ENCODE measurements around the gene S1PR3. TPM values are rescaled to one million over a fixed set of nuclear protein-coding genes. Genes with fewer than 3 reads are reported as not detected.
A peak's percentile ranks its signal among the peaks of the same experiment; 100 is the strongest.
"Not testable (repeated sequence)": the region's sequence is repeated elsewhere in the genome, so short reads cannot be mapped to it uniquely, and the experiment has no call there.

The S1PR3 gene
- 42.9 and 50.9 TPM in 2 replicates for total RNA-seq (2021)
- Bru-seq, nascent RNA, result percentile 85 among the genes with signal in this experiment
- percentile 93 among the genes with signal in this experiment for BruChase-seq, experiment 1, labeled RNA remaining after a 2-hour chase
- percentile 87 among the genes with signal in this experiment for BruChase-seq, experiment 2, labeled RNA remaining after a 6-hour chase
- long read RNA-seq, full-length matches to known transcripts, result 66 of 67 reads
- long read RNA-seq, partial matches to known transcripts, result 0 of 67 reads
- long read RNA-seq, other reads (novel, unspliced or antisense), result 1 of 67 reads

DNA sequence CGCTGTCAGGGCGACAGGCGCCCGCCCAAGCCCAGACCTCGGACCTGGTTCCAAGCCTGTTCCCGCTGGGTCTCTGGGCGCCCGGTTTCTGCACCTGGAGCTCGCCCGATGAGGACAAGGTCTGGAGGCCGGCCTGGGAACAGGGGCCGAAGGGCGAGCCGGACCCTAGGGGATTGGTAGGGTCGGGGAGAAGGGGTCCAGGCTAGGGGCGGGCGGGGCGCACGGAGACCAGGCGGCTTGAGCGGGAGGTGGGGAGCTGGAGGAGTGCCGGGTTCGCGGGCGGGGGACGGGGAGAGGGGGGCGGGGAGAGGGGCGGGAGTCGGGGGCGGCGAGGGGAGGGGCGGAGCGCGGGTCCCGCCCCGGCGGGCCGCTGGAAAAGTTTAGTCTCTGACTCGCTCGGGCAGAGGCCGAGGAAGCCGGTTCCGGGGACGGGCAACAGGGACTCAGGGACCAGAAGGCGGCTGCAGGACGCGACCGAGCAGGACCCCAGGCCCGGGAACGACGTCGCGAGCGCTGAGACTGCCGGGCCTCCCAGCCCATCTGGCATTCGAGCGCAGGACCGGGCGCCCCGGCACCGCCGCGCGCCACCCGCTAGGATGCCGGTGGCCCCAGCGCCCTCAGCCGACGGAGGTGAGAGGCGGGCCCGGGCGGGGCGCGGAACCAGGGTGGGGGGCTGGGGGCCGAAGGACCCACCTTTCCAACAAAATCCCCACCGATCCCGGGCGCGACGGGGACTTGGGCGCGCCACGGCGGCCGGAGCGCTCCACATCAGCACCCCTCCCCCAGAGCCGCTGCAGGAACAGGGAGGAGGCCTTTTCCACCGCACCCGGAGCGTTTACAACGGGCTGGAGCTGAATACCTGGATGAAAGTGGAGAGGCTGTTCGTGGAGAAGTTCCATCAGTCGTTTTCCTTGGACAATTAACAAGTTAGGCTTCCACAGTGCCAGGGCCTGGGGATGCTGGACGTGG is at the start of gene S1PR3:
TSS of gene S1PR3 (plus strand) at position 403 of the 969 bp plus-strand sequence. CDS start 9,733 bp downstream, outside the sequence.
- no peak for TF ChIP-seq EZH2 (IDR thresholded peaks at IDR 0.05; ENCODE audit: borderline replicate concordance, low read depth, low read length, poor library complexity, severe bottlenecking)
- TF ChIP-seq, protein P1, sequence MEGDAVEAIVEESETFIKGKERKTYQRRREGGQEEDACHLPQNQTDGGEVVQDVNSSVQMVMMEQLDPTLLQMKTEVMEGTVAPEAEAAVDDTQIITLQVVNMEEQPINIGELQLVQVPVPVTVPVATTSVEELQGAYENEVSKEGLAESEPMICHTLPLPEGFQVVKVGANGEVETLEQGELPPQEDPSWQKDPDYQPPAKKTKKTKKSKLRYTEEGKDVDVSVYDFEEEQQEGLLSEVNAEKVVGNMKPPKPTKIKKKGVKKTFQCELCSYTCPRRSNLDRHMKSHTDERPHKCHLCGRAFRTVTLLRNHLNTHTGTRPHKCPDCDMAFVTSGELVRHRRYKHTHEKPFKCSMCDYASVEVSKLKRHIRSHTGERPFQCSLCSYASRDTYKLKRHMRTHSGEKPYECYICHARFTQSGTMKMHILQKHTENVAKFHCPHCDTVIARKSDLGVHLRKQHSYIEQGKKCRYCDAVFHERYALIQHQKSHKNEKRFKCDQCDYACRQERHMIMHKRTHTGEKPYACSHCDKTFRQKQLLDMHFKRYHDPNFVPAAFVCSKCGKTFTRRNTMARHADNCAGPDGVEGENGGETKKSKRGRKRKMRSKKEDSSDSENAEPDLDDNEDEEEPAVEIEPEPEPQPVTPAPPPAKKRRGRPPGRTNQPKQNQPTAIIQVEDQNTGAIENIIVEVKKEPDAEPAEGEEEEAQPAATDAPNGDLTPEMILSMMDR (conservative IDR thresholded peaks at IDR 0.05; ENCODE audit: low read depth, low read length), result no peak; the same call in 1 of the 2 replicates
- intact Hi-C loops (cut with micrococcal nuclease; ENCODE audit: unreplicated experiment), result loop anchor here (2.0 to 10.0 kb wide), 3 partner anchors 209 to 331 kb away; no protein-coding TSS in a partner anchor
- no TSS peak for BruUV-seq (replicated peaks)
- H3K27me3 ChIP-seq (replicated peaks; ENCODE audit: insufficient read depth, low read depth, low read length, poor library complexity), result no peaks in the 10 kb centered on the region
- H3K4me3 ChIP-seq (ENCODE audit: low read depth, low read length, poor library complexity, severe bottlenecking), result peak within 1 kb of the TSS; percentile 71
- POLR2A ChIA-PET (ENCODE audit: low non-redundant PET), result interaction anchor here (0.6 to 0.8 kb wide), 2 partner anchors 410 to 759 kb away, joined by 3 to 5 read pairs; no protein-coding TSS in a partner anchor
- CTCF ChIA-PET, result no interaction called here
- H3K4me1 ChIP-seq (ENCODE audit: insufficient read depth, low read length, poor library complexity, severe bottlenecking), result peaks cover 50% of the 10 kb centered on the region
- H3K27ac ChIP-seq (ENCODE audit: low read depth, low read length, poor library complexity, severe bottlenecking), result peak within 1 kb of the TSS; percentile 61
- no peaks in the 10 kb centered on the region for H3K9me3 ChIP-seq (ENCODE audit: low read depth, low read length, poor library complexity, severe bottlenecking)
- no peaks in the 10 kb centered on the region for H3K36me3 ChIP-seq (ENCODE audit: insufficient read depth, low read length, poor library complexity, severe bottlenecking)
- DNase-seq (ENCODE audit: low spot score), result peak; percentile 60

DNA sequence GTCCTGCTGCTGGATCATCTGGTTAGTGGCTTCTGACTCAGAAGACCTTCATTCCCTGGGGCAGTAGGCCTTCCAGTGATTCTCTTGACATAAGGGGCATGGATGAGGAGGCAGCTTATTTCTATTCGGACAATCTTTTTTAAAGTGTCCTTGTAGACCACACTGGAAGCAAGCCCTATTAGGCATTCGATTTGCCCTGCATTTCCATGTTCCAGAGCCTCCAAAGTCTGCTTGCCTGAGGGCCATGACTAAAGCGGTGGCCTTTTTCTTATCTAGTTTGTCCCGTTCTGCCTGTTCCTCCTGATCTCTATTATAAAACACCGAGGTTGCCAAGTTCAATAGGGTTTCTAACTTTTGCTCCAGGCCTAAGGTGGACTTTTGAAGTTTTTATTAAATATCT is 49.7 kb upstream of the S1PR3 start:
- H3K27ac ChIP-seq (ENCODE audit: low read depth, low read length, poor library complexity, severe bottlenecking); POLR2A ChIA-PET (ENCODE audit: low non-redundant PET); intact Hi-C loops (cut with micrococcal nuclease; ENCODE audit: unreplicated experiment); DNase-seq (ENCODE audit: low spot score); H3K27me3 ChIP-seq (replicated peaks; ENCODE audit: insufficient read depth, low read depth, low read length, poor library complexity); H3K4me1 ChIP-seq (ENCODE audit: insufficient read depth, low read length, poor library complexity, severe bottlenecking); H3K4me3 ChIP-seq (ENCODE audit: low read depth, low read length, poor library complexity, severe bottlenecking); CTCF ChIA-PET; H3K9me3 ChIP-seq (ENCODE audit: low read depth, low read length, poor library complexity, severe bottlenecking); H3K36me3 ChIP-seq (ENCODE audit: insufficient read depth, low read length, poor library complexity, severe bottlenecking); BruUV-seq (replicated peaks): not testable (repeated sequence)

DNA sequence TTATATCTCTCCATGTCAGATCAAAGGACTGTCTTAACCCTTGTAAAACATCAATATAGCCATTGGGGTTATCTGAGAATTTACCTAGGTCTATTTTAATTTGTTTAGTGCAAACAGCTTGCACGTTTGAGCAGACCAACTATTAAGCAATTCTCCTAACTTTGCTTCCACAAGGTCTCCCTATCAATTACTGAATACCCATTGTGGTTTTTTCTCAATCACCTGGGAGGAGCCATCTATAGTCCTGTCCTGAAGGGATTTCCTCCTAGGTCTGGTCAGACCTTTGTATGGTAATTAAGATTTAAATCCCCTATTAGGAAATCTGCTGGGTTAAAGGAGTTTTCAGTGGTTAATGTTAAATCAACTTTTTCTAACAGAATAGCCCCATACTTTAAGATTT is 48.9 kb upstream of the S1PR3 start:
- TF ChIP-seq, protein P1 (conservative IDR thresholded peaks at IDR 0.05; ENCODE audit: low read depth, low read length), result no peak
- no peak for TF ChIP-seq EZH2 (IDR thresholded peaks at IDR 0.05; ENCODE audit: borderline replicate concordance, low read depth, low read length, poor library complexity, severe bottlenecking)
- no peaks in the 10 kb centered on the region for H3K9me3 ChIP-seq (ENCODE audit: low read depth, low read length, poor library complexity, severe bottlenecking)
- ChIA-PET POLR2A (ENCODE audit: low non-redundant PET) (no interaction called here), CTCF (no interaction called here)
- no peak overlapping the region for H3K4me3 ChIP-seq (ENCODE audit: low read depth, low read length, poor library complexity, severe bottlenecking)
- no peaks in the 10 kb centered on the region for H3K4me1 ChIP-seq (ENCODE audit: insufficient read depth, low read length, poor library complexity, severe bottlenecking)
- intact Hi-C loops (cut with micrococcal nuclease; ENCODE audit: unreplicated experiment), result no loop called here
- BruUV-seq (replicated peaks), result no TSS peak
- no peak overlapping the region for H3K27ac ChIP-seq (ENCODE audit: low read depth, low read length, poor library complexity, severe bottlenecking)
- no peak for DNase-seq (ENCODE audit: low spot score)
- H3K27me3 ChIP-seq (replicated peaks; ENCODE audit: insufficient read depth, low read depth, low read length, poor library complexity), result no peaks in the 10 kb centered on the region
- H3K36me3 ChIP-seq (ENCODE audit: insufficient read depth, low read length, poor library complexity, severe bottlenecking), result no peaks in the 10 kb centered on the region
